Measurements from ENCODE around the gene EFCAB6. TPM values are rescaled to one million over a fixed set of nuclear protein-coding genes. Genes with fewer than 3 reads are reported as not detected.

EFCAB6 gene
- polyA plus RNA-seq, 2 of the 4 experiments (the other 2 are of a cell fraction): 0.46 to 1.2 TPM

DNA sequence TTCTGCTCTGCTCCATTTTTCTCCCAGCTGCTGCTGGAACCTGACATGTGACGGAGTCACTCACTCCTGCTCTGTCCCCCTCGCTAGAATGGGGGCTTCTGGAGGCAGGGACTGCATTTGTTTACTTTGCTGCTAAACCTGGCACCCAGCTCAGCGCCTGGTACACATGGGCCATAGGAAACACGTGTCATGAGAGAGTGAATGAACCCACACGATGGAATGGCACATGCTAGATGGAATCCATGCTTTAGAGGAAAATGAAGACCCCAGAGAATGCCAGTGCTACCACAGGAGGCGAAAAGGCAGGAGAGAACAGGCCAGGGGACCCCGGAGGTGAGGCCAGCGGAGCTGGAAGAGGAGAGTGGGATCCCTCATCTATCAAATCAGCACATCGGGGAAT, 239.4 kb downstream of the EFCAB6 start:
- Histone ChIP-seq H3K27ac (no peak overlapping the region), H3K4me2 (no peak overlapping the region), H3K4me1 (no peaks in the 10 kb centered on the region), H3K9me3 (no peaks in the 10 kb centered on the region), H3K4me3 (no peak overlapping the region)
- ChIA-PET POLR2A (no interaction called here), CTCF (interaction anchor here (1.2 kb wide), 1 partner anchor 184 kb away, joined by 6 read pairs; no protein-coding TSS in a partner anchor)
- DNase-seq (ENCODE audit: low read depth in 1 of 2, low spot score in 1 of 2): no peak
- no peak for ATAC-seq
- WGBS (ENCODE audit: missing lambda C conversion rate): 54% methylated on average over 6 of the region's 9 CpGs
- TF ChIP-seq, protein P1, sequence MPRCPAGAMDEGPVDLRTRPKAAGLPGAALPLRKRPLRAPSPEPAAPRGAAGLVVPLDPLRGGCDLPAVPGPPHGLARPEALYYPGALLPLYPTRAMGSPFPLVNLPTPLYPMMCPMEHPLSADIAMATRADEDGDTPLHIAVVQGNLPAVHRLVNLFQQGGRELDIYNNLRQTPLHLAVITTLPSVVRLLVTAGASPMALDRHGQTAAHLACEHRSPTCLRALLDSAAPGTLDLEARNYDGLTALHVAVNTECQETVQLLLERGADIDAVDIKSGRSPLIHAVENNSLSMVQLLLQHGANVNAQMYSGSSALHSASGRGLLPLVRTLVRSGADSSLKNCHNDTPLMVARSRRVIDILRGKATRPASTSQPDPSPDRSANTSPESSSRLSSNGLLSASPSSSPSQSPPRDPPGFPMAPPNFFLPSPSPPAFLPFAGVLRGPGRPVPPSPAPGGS (IDR thresholded peaks at IDR 0.05): no peak
- TF ChIP-seq HOXA7 (CRISPR knock-in tag; IDR thresholded peaks at IDR 0.05): no peak
- TF ChIP-seq POLR2A (IDR thresholded peaks at IDR 0.05; ENCODE audit: low read length): no peak
- TF ChIP-seq JUNB (IDR thresholded peaks at IDR 0.05): no peak
- no peak for TF ChIP-seq NPAS2 (CRISPR knock-in tag; IDR thresholded peaks at IDR 0.05; ENCODE audit: borderline replicate concordance)
- no peak for TF ChIP-seq PHF8 (IDR thresholded peaks at IDR 0.05; ENCODE audit: borderline replicate concordance, low read depth)
- TF ChIP-seq EHF (CRISPR knock-in tag; IDR thresholded peaks at IDR 0.05): no peak
- TF ChIP-seq GATA3 (IDR thresholded peaks at IDR 0.05; ENCODE audit: borderline replicate concordance): no peak
- no peak for TF ChIP-seq SMC3 (IDR thresholded peaks at IDR 0.05)
- TF ChIP-seq FOSL2 (IDR thresholded peaks at IDR 0.05): no peak
- no peak for TF ChIP-seq FOSL2 (CRISPR knock-in tag; IDR thresholded peaks at IDR 0.05)
- TF ChIP-seq, protein P2, sequence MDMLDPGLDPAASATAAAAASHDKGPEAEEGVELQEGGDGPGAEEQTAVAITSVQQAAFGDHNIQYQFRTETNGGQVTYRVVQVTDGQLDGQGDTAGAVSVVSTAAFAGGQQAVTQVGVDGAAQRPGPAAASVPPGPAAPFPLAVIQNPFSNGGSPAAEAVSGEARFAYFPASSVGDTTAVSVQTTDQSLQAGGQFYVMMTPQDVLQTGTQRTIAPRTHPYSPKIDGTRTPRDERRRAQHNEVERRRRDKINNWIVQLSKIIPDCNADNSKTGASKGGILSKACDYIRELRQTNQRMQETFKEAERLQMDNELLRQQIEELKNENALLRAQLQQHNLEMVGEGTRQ (IDR thresholded peaks at IDR 0.05): no peak
- TF ChIP-seq RAD21 (conservative IDR thresholded peaks at IDR 0.05 in 1 of 2, IDR thresholded peaks at IDR 0.05 in 1 of 2): no peak
- TF ChIP-seq, protein P3, sequence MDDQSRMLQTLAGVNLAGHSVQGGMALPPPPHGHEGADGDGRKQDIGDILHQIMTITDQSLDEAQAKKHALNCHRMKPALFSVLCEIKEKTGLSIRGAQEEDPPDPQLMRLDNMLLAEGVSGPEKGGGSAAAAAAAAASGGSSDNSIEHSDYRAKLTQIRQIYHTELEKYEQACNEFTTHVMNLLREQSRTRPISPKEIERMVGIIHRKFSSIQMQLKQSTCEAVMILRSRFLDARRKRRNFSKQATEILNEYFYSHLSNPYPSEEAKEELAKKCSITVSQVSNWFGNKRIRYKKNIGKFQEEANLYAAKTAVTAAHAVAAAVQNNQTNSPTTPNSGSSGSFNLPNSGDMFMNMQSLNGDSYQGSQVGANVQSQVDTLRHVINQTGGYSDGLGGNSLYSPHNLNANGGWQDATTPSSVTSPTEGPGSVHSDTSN (IDR thresholded peaks at IDR 0.05): no peak
- TF ChIP-seq EP300 (IDR thresholded peaks at IDR 0.05): no peak
- no peak for FAIRE-seq

DNA sequence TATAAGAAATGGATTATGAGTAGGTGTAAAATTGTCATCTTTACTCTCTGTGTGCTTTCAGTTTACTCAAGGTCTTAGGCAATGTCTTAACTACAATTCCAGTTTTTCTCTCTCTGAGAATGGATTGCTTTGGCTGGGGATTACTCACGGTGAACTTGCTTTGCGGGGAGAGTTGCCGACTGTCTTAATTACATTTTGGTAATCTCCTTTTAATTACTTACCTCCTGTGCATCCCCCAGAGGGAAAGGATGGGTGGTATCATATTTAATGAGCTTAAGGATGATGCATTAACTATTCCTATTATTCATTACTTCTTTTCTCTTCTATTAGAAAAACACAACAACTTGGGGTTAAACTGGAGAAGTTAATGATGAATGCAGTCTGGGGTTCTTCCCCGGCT, 240.9 kb downstream of the EFCAB6 start:
- FAIRE-seq: no peak

DNA sequence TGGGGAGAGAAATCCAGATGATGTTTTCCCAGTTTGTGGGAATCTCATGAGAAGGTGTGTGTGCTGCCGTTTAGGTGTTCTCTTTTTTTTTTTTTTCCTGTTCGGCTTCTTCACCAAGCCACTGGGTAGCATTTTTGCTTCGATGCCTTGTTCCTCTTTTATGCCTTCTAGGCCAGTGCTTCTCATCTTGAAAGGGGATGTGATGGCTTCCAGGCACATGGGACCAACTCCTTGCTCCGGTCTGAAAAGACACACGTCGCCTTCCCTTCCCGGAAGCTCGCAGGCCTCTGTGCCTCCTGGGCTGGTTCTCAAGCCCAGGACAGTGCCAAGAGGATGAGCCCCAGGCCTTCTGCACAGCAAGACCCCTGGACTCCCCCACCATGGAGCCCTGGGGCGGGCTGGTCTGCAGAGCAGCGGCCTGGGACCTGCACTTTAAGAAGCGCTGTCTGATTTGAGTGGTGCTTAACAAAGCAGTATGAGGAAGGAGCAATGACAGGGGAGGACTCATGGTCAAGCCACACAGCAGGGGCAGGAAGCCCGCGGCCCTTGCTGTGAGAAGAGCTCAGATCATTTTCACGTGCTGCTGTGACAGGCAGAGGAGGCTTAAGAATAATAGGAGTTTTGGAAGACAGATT, 241.5 kb downstream of the EFCAB6 start:
- DNase-seq (ENCODE audit: low read depth in 1 of 2, low spot score in 1 of 2) (no peak), ATAC-seq (no peak), FAIRE-seq (no peak)
- H3K4me1 ChIP-seq: no peaks in the 10 kb centered on the region
- H3K9me3 ChIP-seq: no peaks in the 10 kb centered on the region
- no peak overlapping the region for H3K27ac ChIP-seq
- POLR2A ChIA-PET: no interaction called here
- H3K4me2 ChIP-seq: no peak overlapping the region
- H3K4me3 ChIP-seq: no peak overlapping the region
- WGBS (ENCODE audit: missing lambda C conversion rate): 43% methylated on average over 9 of the region's 14 CpGs
- CTCF ChIA-PET: no interaction called here
- no peak for TF ChIP-seq FOSB (CRISPR knock-in tag; IDR thresholded peaks at IDR 0.05)
- TF ChIP-seq HOXB5 (CRISPR knock-in tag; IDR thresholded peaks at IDR 0.05): no peak
- TF ChIP-seq EP300 (IDR thresholded peaks at IDR 0.05): no peak
- no peak for TF ChIP-seq FOXS1 (CRISPR knock-in tag; IDR thresholded peaks at IDR 0.05)
- TF ChIP-seq HOXB13 (CRISPR knock-in tag; IDR thresholded peaks at IDR 0.05; ENCODE audit: low read depth): no peak
- no peak for TF ChIP-seq HEYL (CRISPR knock-in tag; IDR thresholded peaks at IDR 0.05)
- TF ChIP-seq RARB (CRISPR knock-in tag; IDR thresholded peaks at IDR 0.05): no peak
- TF ChIP-seq, protein P4, sequence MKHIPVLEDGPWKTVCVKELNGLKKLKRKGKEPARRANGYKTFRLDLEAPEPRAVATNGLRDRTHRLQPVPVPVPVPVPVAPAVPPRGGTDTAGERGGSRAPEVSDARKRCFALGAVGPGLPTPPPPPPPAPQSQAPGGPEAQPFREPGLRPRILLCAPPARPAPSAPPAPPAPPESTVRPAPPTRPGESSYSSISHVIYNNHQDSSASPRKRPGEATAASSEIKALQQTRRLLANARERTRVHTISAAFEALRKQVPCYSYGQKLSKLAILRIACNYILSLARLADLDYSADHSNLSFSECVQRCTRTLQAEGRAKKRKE (CRISPR knock-in tag; IDR thresholded peaks at IDR 0.05; ENCODE audit: low read depth): no peak
- TF ChIP-seq NFE2L2 (conservative IDR thresholded peaks at IDR 0.05; ENCODE audit: low read length): no peak
- TF ChIP-seq CHD2 (IDR thresholded peaks at IDR 0.05; ENCODE audit: low read length, partially characterized antibody): no peak
- TF ChIP-seq SREBF2 (IDR thresholded peaks at IDR 0.05): no peak

More for the DNA sequence above, 240.9 kb downstream of the EFCAB6 start:
- TF ChIP-seq ESRRA (IDR thresholded peaks at IDR 0.05; ENCODE audit: borderline replicate concordance, low read length): no peak
- H3K4me2 ChIP-seq: no peak overlapping the region
- no peaks in the 10 kb centered on the region for H3K4me1 ChIP-seq
- H3K27ac ChIP-seq: no peak overlapping the region
- no peaks in the 10 kb centered on the region for H3K9me3 ChIP-seq
- 63% methylated on average over 4 of the region's 4 CpGs for WGBS (ENCODE audit: missing lambda C conversion rate)
- ATAC-seq: no peak
- CTCF ChIA-PET: no interaction called here
- POLR2A ChIA-PET: no interaction called here
- H3K4me3 ChIP-seq: no peak overlapping the region
- no peak for DNase-seq (ENCODE audit: low read depth in 1 of 2, low spot score in 1 of 2)
